A549 (cell line): ENCODE measurements around the gene VWF. TPM values are rescaled to one million over a fixed set of nuclear protein-coding genes. Genes with fewer than 3 reads are reported as not detected.

Experiments
- ATAC-seq, 2 experiments: fragments of 200-7000 bp in 1 of 2; fragments of >200 bp in 1 of 2; cut with Nextera tagmentation in 1 of 2; cut with Tn5 transposase in 1 of 2; 3 replicates each; pipeline versions ENCODE4 v1.8.0 to v1.9.1; 2018 to 2020; ENCODE audit warnings: mild to moderate bottlenecking in 1 of 2, moderate library complexity in 1 of 2
- CTCF ChIA-PET: fragments of 300-600 bp; sonication (Branson Sonifier 250); formaldehyde crosslinking; extraction: SDS; loops from one replicate; lab custom pipeline; 2021; ENCODE audit warnings: antibody characterized with exemption, inconsistent platforms; lab: Yijun Ruan, JAX
- POLR2A ChIA-PET: fragments of 350-600 bp; formaldehyde crosslinking; extraction: SDS; loops from one replicate; lab custom pipeline; 2021; ENCODE audit warnings: antibody characterized with exemption, inconsistent platforms; lab: Yijun Ruan, JAX
- DNase-seq, 2 experiments: peaks; one replicate each; pipeline versions ENCODE4 v3.0.0 to v3.0.0-alpha.2; 2011 to 2016; ENCODE audit warnings: low read depth in 1 of 2, low spot score in 1 of 2
- FAIRE-seq: peaks from 2 replicates; lab custom pipeline; 2011; peaks lifted over from hg19 to GRCh38; lab: Jason Lieb, UNC
- H3K27ac ChIP-seq, 2 experiments: fragments of >200 bp; sonication (Bioruptor Twin); formaldehyde crosslinking; 3 replicates each; pipeline ENCODE4 v1.5.1; 2016 to 2017
- H3K4me1 ChIP-seq: fragments of >200 bp; sonication (Bioruptor Twin); formaldehyde crosslinking; 3 replicates; pipeline ENCODE4 v1.6.1; 2016
- H3K4me2 ChIP-seq: fragments of >200 bp; sonication (Bioruptor Twin); formaldehyde crosslinking; 3 replicates; pipeline ENCODE4 v1.6.1; 2016
- H3K4me3 ChIP-seq: fragments of >200 bp; sonication (Bioruptor Twin); formaldehyde crosslinking; 3 replicates; pipeline ENCODE4 v1.5.1; 2016
- H3K9me3 ChIP-seq: fragments of >200 bp; sonication (Bioruptor Twin); formaldehyde crosslinking; 3 replicates; pipeline ENCODE4 v1.6.1; 2016
- ATOH8 ChIP-seq: fragments of 250-450 bp; sonication (Bioruptor Pico); IDR thresholded peaks from 2 replicates; pipeline ENCODE4 v1.5.0; 2020; ENCODE audit warnings: low read depth, mild to moderate bottlenecking, moderate library complexity
- BHLHE40 ChIP-seq: IDR thresholded peaks from 2 replicates; pipeline ENCODE4 v1.6.1; 2012; ENCODE audit warnings: low read depth, low read length, inconsistent platforms
- CBX8 ChIP-seq: fragments of 200-600 bp; sonication (generic); IDR thresholded peaks from 2 replicates; pipeline ENCODE4 v1.6.1; 2016
- CHD4 ChIP-seq: fragments of 200-600 bp; sonication (generic); IDR thresholded peaks from 2 replicates; pipeline ENCODE4 v1.6.1; 2016; ENCODE audit warnings: antibody characterized with exemption, mild to moderate bottlenecking, borderline replicate concordance
- EHF ChIP-seq: fragments of 250-450 bp; sonication (Bioruptor Pico); IDR thresholded peaks from 2 replicates; pipeline ENCODE4 v1.5.0; 2020; ENCODE audit warnings: mild to moderate bottlenecking
- EP300 ChIP-seq, 2 experiments: fragments of >200 bp; sonication (Bioruptor Twin); formaldehyde crosslinking; IDR thresholded peaks; 2 replicates in 1 of 2; 3 replicates in 1 of 2; pipeline ENCODE4 v1.6.1; 2016 to 2017
- FOXS1 ChIP-seq: fragments of 250-450 bp; sonication (Bioruptor Pico); IDR thresholded peaks from 2 replicates; pipeline ENCODE4 v1.5.0; 2020; ENCODE audit warnings: mild to moderate bottlenecking, moderate library complexity
- GATA3 ChIP-seq: IDR thresholded peaks from 2 replicates; pipeline ENCODE4 v1.6.1; 2012; ENCODE audit warnings: borderline replicate concordance
- HES2 ChIP-seq: fragments of >200 bp; sonication (Bioruptor Twin); formaldehyde crosslinking; IDR thresholded peaks from 2 replicates; pipeline ENCODE4 v1.6.1; 2016
- HMGXB4 ChIP-seq: fragments of 250-450 bp; sonication (Bioruptor Pico); IDR thresholded peaks from 2 replicates; pipeline ENCODE4 v1.5.0; 2021; ENCODE audit warnings: mild to moderate bottlenecking, moderate library complexity, borderline replicate concordance
- JUN ChIP-seq, 2 experiments: fragments of >200 bp; sonication (Bioruptor Twin); formaldehyde crosslinking; IDR thresholded peaks; 2 replicates in 1 of 2; 3 replicates in 1 of 2; pipeline ENCODE4 v1.6.1; 2016 to 2017
- MAFK ChIP-seq: fragments of 450-650 bp; IDR thresholded peaks from 2 replicates; pipeline ENCODE4 v1.6.1; 2014; ENCODE audit not compliant: partially characterized antibody
- NFE2L2 ChIP-seq: fragments of 150-350 bp; conservative IDR thresholded peaks from 2 replicates; pipeline ENCODE4 v1.6.1; 2014; ENCODE audit warnings: low read length
- POLR2A ChIP-seq: IDR thresholded peaks from 2 replicates; pipeline ENCODE4 v1.6.1; 2012; ENCODE audit warnings: mild to moderate bottlenecking, low read length
- RAD21 ChIP-seq, 2 experiments: fragments of >200 bp in 1 of 2; sonication (Bioruptor Twin) in 1 of 2; formaldehyde crosslinking in 1 of 2; IDR thresholded peaks in 1 of 2; conservative IDR thresholded peaks in 1 of 2; 2 replicates in 1 of 2; 3 replicates in 1 of 2; pipeline ENCODE4 v1.6.1; 2012 to 2018; ENCODE audit warnings: inconsistent platforms in 1 of 2
- RFX5 ChIP-seq: fragments of 450-650 bp; IDR thresholded peaks from 2 replicates; pipeline ENCODE4 v1.7.1; 2014; ENCODE audit warnings: antibody characterized with exemption, mild to moderate bottlenecking, moderate library complexity
- SREBF2 ChIP-seq: fragments of 450-650 bp; IDR thresholded peaks from 2 replicates; pipeline ENCODE4 v1.6.1; 2014; ENCODE audit warnings: mild to moderate bottlenecking, moderate library complexity
- ZFP36 ChIP-seq: fragments of 450-650 bp; IDR thresholded peaks from 2 replicates; pipeline ENCODE4 v1.6.1; 2014; ENCODE audit warnings: borderline replicate concordance; ENCODE audit not compliant: partially characterized antibody
- WGBS: methylation state at CpG from one replicate; pipeline ENCODE4 v1.1.6; 2017; ENCODE audit errors: missing lambda C conversion rate; 5-methylcytosine and 5-hydroxymethylcytosine counted together
- polyA plus RNA-seq, 4 experiments: library from polyadenylated mRNA; depleted of rRNA in 3 of 4; stranded (reverse); fragments of >200 nt; fragmentation: RNase III in 1 of 4; extraction: RNeasy Plus Mini Kit Qiagen cat#74134 plus additional on column Dnase treatment in 1 of 4; gene quantifications; 2 replicates in 3 of 4; 3 replicates in 1 of 4; pipeline ENCODE4 v1.2.3, GENCODE V29; 2011 to 2017

The VWF gene
- polyA plus RNA-seq, 2 of the 4 experiments (the other 2 are of a cell fraction), result 0.01 TPM; not detected in 1

- Histone ChIP-seq H3K9me3 (no peaks in the 10 kb centered on the region), H3K4me2 (no peak overlapping the region)
- no peak for DNase-seq
- ATAC-seq, result no peak
- CTCF ChIA-PET, result interaction anchor here (0.6 to 2.3 kb wide), 8 partner anchors 9 to 224 kb away, joined by 3 to 8 read pairs (median 4); no protein-coding TSS in a partner anchor
- TF ChIP-seq MAFK (no peak), ATOH8 (CRISPR knock-in tag) (no peak), RFX5 (no peak), HMGXB4 (CRISPR knock-in tag) (no peak)
- TF ChIP-seq, all 56 proteins: peak for 0
- H3K27ac ChIP-seq, result no peak overlapping the region
- 92% methylated on average over 3 of the region's 3 CpGs for WGBS
- POLR2A ChIA-PET, result no interaction called here
- FAIRE-seq, result no peak
- H3K4me3 ChIP-seq, result no peak overlapping the region
- H3K4me1 ChIP-seq, result no peaks in the 10 kb centered on the region
Measured at GRCh38 chr12:6061660-6062059, 62.8 kb downstream of the VWF start.

- Histone ChIP-seq H3K9me3 (no peaks in the 10 kb centered on the region), H3K27ac (no peak overlapping the region), H3K4me1 (no peaks in the 10 kb centered on the region), H3K4me3 (no peak overlapping the region), H3K4me2 (no peak overlapping the region)
- TF ChIP-seq EP300 (IDR thresholded peaks at IDR 0.05), result no peak
- TF ChIP-seq HES2, result no peak
- TF ChIP-seq FOXS1 (CRISPR knock-in tag), result no peak
- TF ChIP-seq POLR2A, result no peak
- no peak for TF ChIP-seq CBX8
- TF ChIP-seq JUN (IDR thresholded peaks at IDR 0.05), result no peak
- no peak for TF ChIP-seq SREBF2
- FAIRE-seq, result no peak
- no peak for ATAC-seq
- WGBS, result 75% methylated on average over 14 of the region's 14 CpGs
- ChIA-PET CTCF (interaction anchor here (0.9 to 2.8 kb wide), 8 partner anchors 13 to 225 kb away, joined by 3 to 16 read pairs (median 6); no protein-coding TSS in a partner anchor), POLR2A (no interaction called here)
- DNase-seq, result no peak
Measured at GRCh38 chr12:6059860-6060565, 64.5 kb downstream of the VWF start.

GRCh38 chr12:6059221-6059620 lies 65.2 kb downstream of the VWF start:
- Histone ChIP-seq H3K4me2 (no peak overlapping the region), H3K4me3 (no peak overlapping the region), H3K9me3 (no peaks in the 10 kb centered on the region), H3K4me1 (no peaks in the 10 kb centered on the region), H3K27ac (no peak overlapping the region)
- 84% methylated on average over 3 of the region's 3 CpGs for WGBS
- ChIA-PET POLR2A (no interaction called here), CTCF (interaction anchor here (0.5 to 2.8 kb wide), 11 partner anchors 9 to 226 kb away, joined by 3 to 16 read pairs (median 7); no protein-coding TSS in a partner anchor)
- no peak for TF ChIP-seq GATA3
- TF ChIP-seq RAD21 (conservative IDR thresholded peaks at IDR 0.05 in 1 of 2, IDR thresholded peaks at IDR 0.05 in 1 of 2), result no peak
- TF ChIP-seq CHD4, result no peak
- DNase-seq, result no peak
- no peak for ATAC-seq
- FAIRE-seq, result no peak

GRCh38 chr12:6058481-6059161 lies 65.8 kb downstream of the VWF start:
- no peak overlapping the region for H3K27ac ChIP-seq
- WGBS, result 75% methylated on average over 15 of the region's 15 CpGs
- DNase-seq, result no peak
- H3K9me3 ChIP-seq, result no peaks in the 10 kb centered on the region
- H3K4me3 ChIP-seq, result no peak overlapping the region
- TF ChIP-seq EHF (CRISPR knock-in tag) (no peak), POLR2A (no peak), BHLHE40 (no peak), NFE2L2 (no peak), HES2 (no peak), ZFP36 (no peak), FOXS1 (CRISPR knock-in tag) (no peak)
- H3K4me1 ChIP-seq, result no peaks in the 10 kb centered on the region
- CTCF ChIA-PET, result interaction anchor here (0.7 to 2.8 kb wide), 11 partner anchors 9 to 226 kb away, joined by 3 to 16 read pairs (median 8); no protein-coding TSS in a partner anchor
- no peak for FAIRE-seq
- no peak overlapping the region for H3K4me2 ChIP-seq
- ATAC-seq, result no peak
- POLR2A ChIA-PET, result no interaction called here
